Thyroid gland (tissue), 4 donors: Measurements from ENCODE around the gene TSPAN17.

Experiments used
- POLR2A ChIP-seq, 2 donors: fragments of 450-650 bp; IDR thresholded peaks; one replicate each; pipeline ENCODE4 v1.6.1; 2017; ENCODE audit warnings: antibody characterized with exemption in 2 of 2, mild to moderate bottlenecking in 2 of 2, moderate library complexity in 1 of 2
- TF ChIP-seq, protein P1 (sequence below), 6 experiments: fragments of 200-600 bp in 3 of 6; fragments of 450-650 bp in 3 of 6; sonication (generic) in 3 of 6; IDR thresholded peaks; one replicate each; pipeline ENCODE4 v1.5.1; 2016 to 2019; ENCODE audit warnings: antibody characterized with exemption in 6 of 6, mild to moderate bottlenecking in 2 of 6, inconsistent platforms in 1 of 6, moderate library complexity in 1 of 6

DNA sequence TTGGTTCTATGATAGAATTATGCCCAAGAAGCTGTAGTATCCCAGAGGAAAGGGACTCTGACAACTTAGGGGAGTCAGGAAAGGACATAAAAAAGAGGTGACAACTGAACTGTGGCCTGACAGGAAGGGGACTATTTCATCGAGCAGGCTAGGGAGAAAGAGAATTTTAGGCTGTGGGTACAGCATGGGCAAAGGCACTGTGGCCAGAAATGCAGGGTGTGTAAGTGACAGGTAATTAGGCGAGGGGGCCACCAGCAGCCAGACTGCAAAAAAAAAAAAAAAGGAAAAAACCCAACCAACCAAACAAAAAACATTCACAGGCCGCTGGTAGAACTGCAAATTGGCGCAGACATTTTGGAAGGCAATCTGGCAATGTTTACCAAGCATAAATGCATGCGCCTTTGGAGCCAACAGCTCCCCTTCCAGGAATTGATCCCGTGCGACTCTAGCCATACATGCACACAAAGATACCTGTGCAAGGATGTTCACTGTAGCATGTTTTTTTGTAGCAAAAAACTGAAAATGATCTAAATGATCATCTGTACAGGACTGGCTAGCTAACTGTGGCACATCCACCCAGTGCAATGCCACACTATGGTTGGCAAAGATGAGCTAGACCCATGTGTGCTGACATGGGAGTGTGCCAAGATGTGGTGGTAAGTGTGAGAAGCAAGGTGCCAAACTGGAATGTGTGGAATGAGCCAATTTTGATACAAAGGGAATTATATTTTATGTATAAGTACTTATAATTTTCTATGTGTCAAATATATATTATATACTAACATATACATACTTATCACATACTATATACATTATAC is 15.7 kb upstream of the TSPAN17 start:
- TF ChIP-seq, protein P1, sequence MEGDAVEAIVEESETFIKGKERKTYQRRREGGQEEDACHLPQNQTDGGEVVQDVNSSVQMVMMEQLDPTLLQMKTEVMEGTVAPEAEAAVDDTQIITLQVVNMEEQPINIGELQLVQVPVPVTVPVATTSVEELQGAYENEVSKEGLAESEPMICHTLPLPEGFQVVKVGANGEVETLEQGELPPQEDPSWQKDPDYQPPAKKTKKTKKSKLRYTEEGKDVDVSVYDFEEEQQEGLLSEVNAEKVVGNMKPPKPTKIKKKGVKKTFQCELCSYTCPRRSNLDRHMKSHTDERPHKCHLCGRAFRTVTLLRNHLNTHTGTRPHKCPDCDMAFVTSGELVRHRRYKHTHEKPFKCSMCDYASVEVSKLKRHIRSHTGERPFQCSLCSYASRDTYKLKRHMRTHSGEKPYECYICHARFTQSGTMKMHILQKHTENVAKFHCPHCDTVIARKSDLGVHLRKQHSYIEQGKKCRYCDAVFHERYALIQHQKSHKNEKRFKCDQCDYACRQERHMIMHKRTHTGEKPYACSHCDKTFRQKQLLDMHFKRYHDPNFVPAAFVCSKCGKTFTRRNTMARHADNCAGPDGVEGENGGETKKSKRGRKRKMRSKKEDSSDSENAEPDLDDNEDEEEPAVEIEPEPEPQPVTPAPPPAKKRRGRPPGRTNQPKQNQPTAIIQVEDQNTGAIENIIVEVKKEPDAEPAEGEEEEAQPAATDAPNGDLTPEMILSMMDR (IDR thresholded peaks at IDR 0.05) = no peak
- no peak for TF ChIP-seq POLR2A (IDR thresholded peaks at IDR 0.05)
